Measurements from ENCODE around the gene PPM1L.

GRCh38 chr3:160869825-160870224 lies 113.8 kb downstream of the PPM1L start:
- no peak for TF ChIP-seq EZH2 (IDR thresholded peaks at IDR 0.05; ENCODE audit: borderline replicate concordance, low read length)
- TF ChIP-seq, protein P1, sequence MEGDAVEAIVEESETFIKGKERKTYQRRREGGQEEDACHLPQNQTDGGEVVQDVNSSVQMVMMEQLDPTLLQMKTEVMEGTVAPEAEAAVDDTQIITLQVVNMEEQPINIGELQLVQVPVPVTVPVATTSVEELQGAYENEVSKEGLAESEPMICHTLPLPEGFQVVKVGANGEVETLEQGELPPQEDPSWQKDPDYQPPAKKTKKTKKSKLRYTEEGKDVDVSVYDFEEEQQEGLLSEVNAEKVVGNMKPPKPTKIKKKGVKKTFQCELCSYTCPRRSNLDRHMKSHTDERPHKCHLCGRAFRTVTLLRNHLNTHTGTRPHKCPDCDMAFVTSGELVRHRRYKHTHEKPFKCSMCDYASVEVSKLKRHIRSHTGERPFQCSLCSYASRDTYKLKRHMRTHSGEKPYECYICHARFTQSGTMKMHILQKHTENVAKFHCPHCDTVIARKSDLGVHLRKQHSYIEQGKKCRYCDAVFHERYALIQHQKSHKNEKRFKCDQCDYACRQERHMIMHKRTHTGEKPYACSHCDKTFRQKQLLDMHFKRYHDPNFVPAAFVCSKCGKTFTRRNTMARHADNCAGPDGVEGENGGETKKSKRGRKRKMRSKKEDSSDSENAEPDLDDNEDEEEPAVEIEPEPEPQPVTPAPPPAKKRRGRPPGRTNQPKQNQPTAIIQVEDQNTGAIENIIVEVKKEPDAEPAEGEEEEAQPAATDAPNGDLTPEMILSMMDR (IDR thresholded peaks at IDR 0.05; ENCODE audit: low read length), result no peak
